ENCODE measurements around the gene RIPK4. TPM values are rescaled to one million over a fixed set of nuclear protein-coding genes. Genes with fewer than 3 reads are reported as not detected.

RIPK4 gene
- under 1 TPM; 0.65 to 0.76 TPM for total RNA-seq

GRCh38 chr21:41766883-41767605 lies at the start of gene RIPK4:
Gene RIPK4, minus strand, starts transcription at chr21:41767052. Its CDS starts 11 bp downstream, at chr21:41767041.
- DNase-seq = peak; percentile 78
- POLR2A ChIA-PET = interaction anchor here (0.5 kb wide), 1 partner anchor 13 kb away, joined by 3 read pairs; no protein-coding TSS in a partner anchor
- Mint-ChIP-seq H3K27me3 (peaks cover 60% of the 10 kb centered on the region), H3K36me3 (ENCODE audit: low read depth) (no peaks in the 10 kb centered on the region), H3K9me3 (no peaks in the 10 kb centered on the region), H3K27ac (no peak within 1 kb of the TSS), H3K4me3 (peak within 1 kb of the TSS; percentile 69), H3K4me1 (ENCODE audit: low read depth) (peaks cover 24% of the 10 kb centered on the region)
- peak; percentile 81 for ATAC-seq
- CTCF ChIA-PET = interaction anchor here (1.5 kb wide), 1 partner anchor 50 kb away, joined by 3 read pairs; no protein-coding TSS in a partner anchor
- intact Hi-C loops (cut with micrococcal nuclease) = no loop called here
- TF ChIP-seq, protein P1, sequence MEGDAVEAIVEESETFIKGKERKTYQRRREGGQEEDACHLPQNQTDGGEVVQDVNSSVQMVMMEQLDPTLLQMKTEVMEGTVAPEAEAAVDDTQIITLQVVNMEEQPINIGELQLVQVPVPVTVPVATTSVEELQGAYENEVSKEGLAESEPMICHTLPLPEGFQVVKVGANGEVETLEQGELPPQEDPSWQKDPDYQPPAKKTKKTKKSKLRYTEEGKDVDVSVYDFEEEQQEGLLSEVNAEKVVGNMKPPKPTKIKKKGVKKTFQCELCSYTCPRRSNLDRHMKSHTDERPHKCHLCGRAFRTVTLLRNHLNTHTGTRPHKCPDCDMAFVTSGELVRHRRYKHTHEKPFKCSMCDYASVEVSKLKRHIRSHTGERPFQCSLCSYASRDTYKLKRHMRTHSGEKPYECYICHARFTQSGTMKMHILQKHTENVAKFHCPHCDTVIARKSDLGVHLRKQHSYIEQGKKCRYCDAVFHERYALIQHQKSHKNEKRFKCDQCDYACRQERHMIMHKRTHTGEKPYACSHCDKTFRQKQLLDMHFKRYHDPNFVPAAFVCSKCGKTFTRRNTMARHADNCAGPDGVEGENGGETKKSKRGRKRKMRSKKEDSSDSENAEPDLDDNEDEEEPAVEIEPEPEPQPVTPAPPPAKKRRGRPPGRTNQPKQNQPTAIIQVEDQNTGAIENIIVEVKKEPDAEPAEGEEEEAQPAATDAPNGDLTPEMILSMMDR (IDR thresholded peaks at IDR 0.05) = no peak

DNA sequence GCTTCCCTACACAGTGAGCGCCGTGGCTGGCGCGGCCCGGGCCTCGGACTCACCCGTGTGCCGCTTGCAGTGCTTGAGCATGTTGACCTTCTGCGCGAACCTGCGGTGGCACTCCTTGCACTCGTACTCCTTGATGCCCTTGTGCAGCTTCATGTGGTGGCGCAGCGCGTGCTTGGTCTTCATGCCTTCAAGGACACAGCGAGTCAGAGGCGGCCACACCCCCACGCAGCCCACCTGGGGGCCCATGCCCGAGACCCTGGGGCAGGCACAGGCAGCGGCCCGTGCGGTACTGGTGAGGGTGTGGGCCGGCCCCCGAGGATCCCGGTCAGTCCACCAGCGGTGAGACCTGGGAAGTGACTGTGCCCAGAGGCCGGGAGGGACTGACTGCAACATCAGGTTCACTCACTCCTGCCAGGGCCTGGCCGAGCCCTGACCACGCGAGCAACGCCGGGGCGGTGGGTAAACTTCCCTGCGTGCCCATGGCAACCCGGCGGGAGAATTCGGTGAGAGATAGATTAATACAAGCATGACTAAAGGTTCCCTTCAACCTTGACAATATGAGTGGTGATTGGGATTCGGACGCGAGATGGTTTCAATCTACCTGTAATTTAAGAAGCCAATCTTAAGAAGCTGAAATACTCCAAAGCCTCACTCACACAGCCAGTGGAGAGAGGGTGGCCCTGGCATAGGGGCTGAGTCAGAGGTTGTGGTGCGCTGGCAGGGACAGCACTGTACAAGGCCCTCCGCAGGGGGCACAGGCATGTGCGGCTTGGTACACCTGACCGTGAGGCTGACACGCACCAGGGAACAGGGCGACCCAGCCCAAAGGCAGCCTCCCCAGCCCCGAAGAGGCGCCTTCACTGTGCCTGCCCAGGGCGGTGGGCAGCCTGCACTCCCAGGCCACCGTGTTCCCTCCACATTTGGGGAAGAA lies 49.1 kb upstream of the RIPK4 start:
- intact Hi-C loops (cut with micrococcal nuclease) = loop anchor here (1.0 kb wide), 1 partner anchor 301 kb away; no protein-coding TSS in a partner anchor
- Mint-ChIP-seq H3K9me3 (no peaks in the 10 kb centered on the region), H3K4me3 (no peak overlapping the region), H3K27ac (no peak overlapping the region), H3K36me3 (ENCODE audit: low read depth) (peaks cover 15% of the 10 kb centered on the region), H3K27me3 (no peaks in the 10 kb centered on the region), H3K4me1 (ENCODE audit: low read depth) (peaks cover 6% of the 10 kb centered on the region)
- TF ChIP-seq, protein P1 (IDR thresholded peaks at IDR 0.05) = no peak
- ChIA-PET CTCF (interaction anchor here (0.6 to 3.4 kb wide), 27 partner anchors 21 to 309 kb away, joined by 3 to 40 read pairs (median 4); no protein-coding TSS in a partner anchor), POLR2A (no interaction called here)
- ATAC-seq = no peak
- DNase-seq = no peak

GRCh38 chr21:41813226-41813625 lies 46.4 kb upstream of the RIPK4 start:
- ATAC-seq (no peak), DNase-seq (no peak)
- Mint-ChIP-seq H3K36me3 (ENCODE audit: low read depth) (peaks cover 18% of the 10 kb centered on the region), H3K4me3 (no peak overlapping the region), H3K27ac (no peak overlapping the region), H3K9me3 (no peaks in the 10 kb centered on the region), H3K27me3 (no peaks in the 10 kb centered on the region), H3K4me1 (ENCODE audit: low read depth) (peaks cover 6% of the 10 kb centered on the region)
- ChIA-PET CTCF (no interaction called here), POLR2A (no interaction called here)
- intact Hi-C loops (cut with micrococcal nuclease) = no loop called here
- TF ChIP-seq, protein P1 (IDR thresholded peaks at IDR 0.05) = no peak

- CTCF ChIA-PET = no interaction called here
- DNase-seq (no peak), ATAC-seq (no peak)
- H3K4me1 Mint-ChIP-seq (ENCODE audit: low read depth) = peaks cover 6% of the 10 kb centered on the region
- TF ChIP-seq, protein P1 (IDR thresholded peaks at IDR 0.05) = no peak
- H3K27me3 Mint-ChIP-seq = no peaks in the 10 kb centered on the region
- POLR2A ChIA-PET = no interaction called here
- peaks cover 20% of the 10 kb centered on the region for H3K36me3 Mint-ChIP-seq (ENCODE audit: low read depth)
- H3K4me3 Mint-ChIP-seq = no peak overlapping the region
- intact Hi-C loops (cut with micrococcal nuclease) = no loop called here
- H3K27ac Mint-ChIP-seq = no peak overlapping the region
- H3K9me3 Mint-ChIP-seq = no peaks in the 10 kb centered on the region
Observed at GRCh38 chr21:41812679-41813078, 45.8 kb upstream of the RIPK4 start.

Measured in activated CD8-positive, alpha-beta T cell treated with anti-CD3 and anti-CD28 coated beads for 36 hours (primary cell).